HCT116 (cell line): ENCODE data around the gene UQCRHL. TPM values are rescaled to one million over a fixed set of nuclear protein-coding genes. Genes with fewer than 3 reads are reported as not detected.

Experiments used
- ATAC-seq: fragments of 200-7000 bp; cut with Tn5 transposase; 2 replicates; pipeline ENCODE4 v1.9.1; 2020; ENCODE audit warnings: mild to moderate bottlenecking, moderate library complexity
- BruUV-seq: library from RNA; stranded (reverse); fragments of 400-500 nt; replicated peaks from 2 replicates; lab custom pipeline; 2021; lab: Mats Ljungman, UMichigan
- CTCF ChIA-PET: fragments of 300-600 bp; sonication (Branson Sonifier 250); formaldehyde crosslinking; loops from one replicate; lab custom pipeline; 2021; ENCODE audit warnings: antibody characterized with exemption; lab: Charles Lee
- POLR2A ChIA-PET: fragments of 300-600, 350-600 bp; sonication (Branson Sonifier 250); formaldehyde crosslinking; loops from one replicate; lab custom pipeline; 2021; ENCODE audit warnings: antibody characterized with exemption; lab: Charles Lee
- RAD21 ChIA-PET, 2 experiments: fragments of 300-600 bp; sonication (Branson Sonifier 250); formaldehyde crosslinking; loops; one replicate each; lab custom pipeline; 2023; ENCODE audit warnings: low total read pairs in 2 of 2; ENCODE audit not compliant: uncharacterized antibody in 2 of 2, unreplicated experiment in 2 of 2, low non-redundant PET in 1 of 2; lab: Charles Lee
- DNase-seq: peaks from one replicate; pipeline ENCODE4 v3.0.0-alpha.2; 2010; ENCODE audit warnings: low read depth, low spot score
- H2AFZ ChIP-seq: fragments of 200-600 bp; shearing (Covaris generic), sonication (generic); 2 replicates; pipeline ENCODE4 v1.6.1; 2017; ENCODE audit warnings: low read depth, mixed run types, mixed read lengths, antibody characterized with exemption, low read length; ENCODE audit not compliant: poor library complexity, severe bottlenecking
- H3K27ac ChIP-seq: 2 replicates; pipeline ENCODE4 v1.5.1; 2012; ENCODE audit warnings: low read depth, low read length
- H3K27me3 ChIP-seq: fragments of 200-600 bp; sonication (generic); 2 replicates; pipeline ENCODE4 v1.6.1; 2016; ENCODE audit warnings: mixed run types, low read length, mixed read lengths; ENCODE audit not compliant: insufficient read depth
- H3K36me3 ChIP-seq, 2 experiments: fragments of 200-500 bp in 1 of 2; fragments of 200-600 bp in 1 of 2; sonication (Bioruptor generic) in 1 of 2; sonication (generic) in 1 of 2; 2 replicates each; pipeline versions ENCODE4 v1.5.1 to v1.6.1; 2014 to 2016; ENCODE audit warnings: low read length in 2 of 2, inconsistent platforms in 1 of 2, mixed read lengths in 1 of 2, mixed run types in 1 of 2; ENCODE audit not compliant: insufficient read depth in 2 of 2, control insufficient read depth in 1 of 2
- H3K4me1 ChIP-seq, 2 experiments: fragments of 200-600 bp in 1 of 2; sonication (generic) in 1 of 2; 2 replicates each; pipeline versions ENCODE4 v1.5.1 to v1.6.1; 2012 to 2017; ENCODE audit warnings: low read length in 2 of 2, inconsistent platforms in 1 of 2, mild to moderate bottlenecking in 1 of 2, mixed read lengths in 1 of 2, mixed run types in 1 of 2, moderate library complexity in 1 of 2; ENCODE audit not compliant: insufficient read depth in 2 of 2, control insufficient read depth in 1 of 2
- H3K4me2 ChIP-seq: fragments of 200-600 bp; sonication (generic); 2 replicates; pipeline ENCODE4 v1.6.1; 2017; ENCODE audit warnings: mixed run types, low read length, mixed read lengths
- H3K4me3 ChIP-seq, 2 experiments: fragments of 200-600 bp in 1 of 2; sonication (generic) in 1 of 2; replicated peaks in 1 of 2; 2 replicates each; pipeline ENCODE4 v1.5.1; 2011 to 2016; ENCODE audit warnings: low read length in 2 of 2, control low read depth in 1 of 2, low read depth in 1 of 2, mild to moderate bottlenecking in 1 of 2, mixed read lengths in 1 of 2, mixed run types in 1 of 2
- H3K79me2 ChIP-seq: fragments of 200-600 bp; sonication (generic); 2 replicates; pipeline ENCODE4 v1.6.1; 2017; ENCODE audit warnings: mild to moderate bottlenecking, mixed run types, low read length, moderate library complexity, mixed read lengths; ENCODE audit not compliant: insufficient read depth
- H3K9ac ChIP-seq: fragments of 200-600 bp; sonication (generic); 2 replicates; pipeline ENCODE4 v1.6.1; 2016; ENCODE audit warnings: low read length, mixed read lengths
- H3K9me2 ChIP-seq: fragments of 200-600 bp; sonication (generic), shearing (Covaris generic); 2 replicates; pipeline ENCODE4 v1.6.1; 2017; ENCODE audit warnings: mixed run types, mild to moderate bottlenecking, moderate library complexity; ENCODE audit not compliant: insufficient read depth
- H3K9me3 ChIP-seq, 2 experiments: fragments of 200-500 bp in 1 of 2; fragments of 200-600 bp in 1 of 2; sonication (Bioruptor generic) in 1 of 2; sonication (generic) in 1 of 2; 2 replicates each; pipeline ENCODE4 v1.6.1; 2014 to 2017; ENCODE audit warnings: low read length in 2 of 2, mixed read lengths in 2 of 2, inconsistent platforms in 1 of 2, low read depth in 1 of 2, mild to moderate bottlenecking in 1 of 2, mixed run types in 1 of 2, moderate library complexity in 1 of 2; ENCODE audit not compliant: control insufficient read depth in 1 of 2, insufficient read depth in 1 of 2
- H4K20me1 ChIP-seq: fragments of 200-600 bp; sonication (generic), shearing (Covaris generic); 2 replicates; pipeline ENCODE4 v1.6.1; 2017; ENCODE audit warnings: mixed run types, mild to moderate bottlenecking, moderate library complexity; ENCODE audit not compliant: insufficient read depth
- CBX3 ChIP-seq: IDR thresholded peaks from 2 replicates; pipeline ENCODE4 v1.6.1; 2012; ENCODE audit warnings: low read depth
- CEBPB ChIP-seq: IDR thresholded peaks from 2 replicates; pipeline ENCODE4 v1.6.1; 2012; ENCODE audit warnings: low read depth
- EGR1 ChIP-seq: IDR thresholded peaks from 2 replicates; pipeline ENCODE4 v1.6.1; 2012; ENCODE audit warnings: low read depth
- ELF1 ChIP-seq: IDR thresholded peaks from 2 replicates; pipeline ENCODE4 v1.6.1; 2012; ENCODE audit warnings: low read depth, borderline replicate concordance
- EZH2 ChIP-seq: fragments of 200-600 bp; sonication (generic); IDR thresholded peaks from 2 replicates; pipeline ENCODE4 v1.6.1; 2017; ENCODE audit warnings: antibody characterized with exemption, mixed run types
- EZH2phosphoT487 ChIP-seq: fragments of 200-600 bp; IDR thresholded peaks from 2 replicates; pipeline ENCODE4 v1.6.1; 2018; ENCODE audit warnings: antibody characterized with exemption, borderline replicate concordance
- FOSL1 ChIP-seq: IDR thresholded peaks from 2 replicates; pipeline ENCODE4 v1.6.1; 2012; ENCODE audit warnings: low read depth
- JUND ChIP-seq: IDR thresholded peaks from 2 replicates; pipeline ENCODE4 v1.6.1; 2012
- MAX ChIP-seq: IDR thresholded peaks from 2 replicates; pipeline ENCODE4 v1.6.1; 2012
- POLR2AphosphoS5 ChIP-seq: IDR thresholded peaks from 2 replicates; pipeline ENCODE4 v1.6.1; 2011; ENCODE audit warnings: mild to moderate bottlenecking, low read depth, low read length, moderate library complexity
- REST ChIP-seq: IDR thresholded peaks from 2 replicates; pipeline ENCODE4 v1.6.1; 2012; ENCODE audit warnings: low read depth
- SIN3A ChIP-seq: IDR thresholded peaks from 2 replicates; pipeline ENCODE4 v1.6.1; 2012; ENCODE audit warnings: low read depth
- SRF ChIP-seq: IDR thresholded peaks from 2 replicates; pipeline ENCODE4 v1.6.1; 2012; ENCODE audit warnings: low read depth
- TCF7L2 ChIP-seq: IDR thresholded peaks from 2 replicates; pipeline ENCODE4 v1.7.0; 2011; ENCODE audit warnings: borderline replicate concordance, inconsistent platforms; ENCODE audit not compliant: insufficient read depth, insufficient read length; ENCODE audit errors: extremely low read depth
- YY1 ChIP-seq: IDR thresholded peaks from 2 replicates; pipeline ENCODE4 v1.6.1; 2011; ENCODE audit warnings: low read length, low read depth, moderate library complexity, mild to moderate bottlenecking; ENCODE audit not compliant: insufficient replicate concordance; ENCODE audit errors: extremely low read depth
- ZBTB33 ChIP-seq: IDR thresholded peaks from 2 replicates; pipeline ENCODE4 v1.6.1; 2011; ENCODE audit warnings: mild to moderate bottlenecking, low read length, moderate library complexity; ENCODE audit not compliant: insufficient replicate concordance; ENCODE audit errors: extremely low read depth
- ZFX ChIP-seq: fragments of 450-650 bp; IDR thresholded peaks from 2 replicates; pipeline ENCODE4 v1.6.1; 2017
- intact Hi-C: fragments of 100-400 bp; cut with micrococcal nuclease; formaldehyde crosslinking; loops from 2 replicates; pipeline ENCODE4 v1.10.0; 2022
- total RNA-seq: library from RNA; stranded (reverse); gene quantifications from one replicate; pipeline ENCODE4 v1.2.1, GENCODE V29; 2021; ENCODE audit not compliant: unreplicated experiment
- TF ChIP-seq, protein P1 (sequence below), 3 experiments: fragments of 200-600 bp in 1 of 3; sonication (generic) in 1 of 3; IDR thresholded peaks in 2 of 3; conservative IDR thresholded peaks in 1 of 3; 2 replicates each; pipeline ENCODE4 v1.5.1; 2012 to 2017; ENCODE audit warnings: low read depth in 2 of 3, low read length in 2 of 3, antibody characterized with exemption in 1 of 3, borderline replicate concordance in 1 of 3, control low read depth in 1 of 3, mild to moderate bottlenecking in 1 of 3, mixed read lengths in 1 of 3, mixed run types in 1 of 3, moderate library complexity in 1 of 3; ENCODE audit not compliant: insufficient read depth in 1 of 3

UQCRHL gene
- total RNA-seq, 1 experiment from 2014 or later = 2.5 TPM

- RAD21 ChIA-PET = no interaction called here
- Histone ChIP-seq H3K27me3 (no peaks in the 10 kb centered on the region), H2AFZ (no peak overlapping the region), H3K4me2 (no peak overlapping the region; the same call in 1 of the 2 replicates), H4K20me1 (0 out of 2 replicates have a peak, but pooled peaks cover 3% of the 10 kb centered on the region), H3K9me3 (no peaks in the 10 kb centered on the region), H3K9me2 (no peaks in the 10 kb centered on the region), H3K79me2 (peaks cover 94% of the 10 kb centered on the region), H3K4me3 (no peak overlapping the region), H3K4me1 (peaks cover 33 to 42% of the 10 kb centered on the region in 2 experiments), H3K36me3 (no peaks in the 10 kb centered on the region), H3K27ac (no peak overlapping the region), H3K9ac (no peak overlapping the region)
- TF ChIP-seq SIN3A = no peak
- no peak for TF ChIP-seq MAX
- no peak for TF ChIP-seq ZBTB33
- no peak for TF ChIP-seq FOSL1
- no peak for TF ChIP-seq CBX3
- TF ChIP-seq TCF7L2 = no peak
- TF ChIP-seq ELF1 = no peak
- TF ChIP-seq EZH2phosphoT487 = no peak
- no peak for TF ChIP-seq EZH2
- no peak for TF ChIP-seq ZFX
- TF ChIP-seq EGR1 = no peak
- no peak for TF ChIP-seq JUND
- no peak for TF ChIP-seq POLR2AphosphoS5
- TF ChIP-seq, protein P1, sequence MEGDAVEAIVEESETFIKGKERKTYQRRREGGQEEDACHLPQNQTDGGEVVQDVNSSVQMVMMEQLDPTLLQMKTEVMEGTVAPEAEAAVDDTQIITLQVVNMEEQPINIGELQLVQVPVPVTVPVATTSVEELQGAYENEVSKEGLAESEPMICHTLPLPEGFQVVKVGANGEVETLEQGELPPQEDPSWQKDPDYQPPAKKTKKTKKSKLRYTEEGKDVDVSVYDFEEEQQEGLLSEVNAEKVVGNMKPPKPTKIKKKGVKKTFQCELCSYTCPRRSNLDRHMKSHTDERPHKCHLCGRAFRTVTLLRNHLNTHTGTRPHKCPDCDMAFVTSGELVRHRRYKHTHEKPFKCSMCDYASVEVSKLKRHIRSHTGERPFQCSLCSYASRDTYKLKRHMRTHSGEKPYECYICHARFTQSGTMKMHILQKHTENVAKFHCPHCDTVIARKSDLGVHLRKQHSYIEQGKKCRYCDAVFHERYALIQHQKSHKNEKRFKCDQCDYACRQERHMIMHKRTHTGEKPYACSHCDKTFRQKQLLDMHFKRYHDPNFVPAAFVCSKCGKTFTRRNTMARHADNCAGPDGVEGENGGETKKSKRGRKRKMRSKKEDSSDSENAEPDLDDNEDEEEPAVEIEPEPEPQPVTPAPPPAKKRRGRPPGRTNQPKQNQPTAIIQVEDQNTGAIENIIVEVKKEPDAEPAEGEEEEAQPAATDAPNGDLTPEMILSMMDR (IDR thresholded peaks at IDR 0.05 in 2 of 3, conservative IDR thresholded peaks at IDR 0.05 in 1 of 3; ENCODE audit: borderline replicate concordance in 1 of 3, insufficient read depth in 1 of 3, low read depth in 2 of 3, low read length in 2 of 3) = no peak
- no peak for TF ChIP-seq SRF
- TF ChIP-seq REST = no peak
- no peak for TF ChIP-seq CEBPB
- no peak for TF ChIP-seq YY1
- intact Hi-C loops = loop anchor here (5.0 kb wide), 1 partner anchor 36 kb away; no protein-coding TSS in a partner anchor
- DNase-seq (no peak), ATAC-seq (no peak)
- no TSS peak for BruUV-seq
- CTCF ChIA-PET = no interaction called here
- POLR2A ChIA-PET = interaction anchor here (0.9 kb wide), 1 partner anchor 13 kb away, joined by 4 read pairs; no protein-coding TSS in a partner anchor
Observed at GRCh38 chr1:15851210-15852035, 44.0 kb upstream of the UQCRHL start.
